ENCODE measurements around the gene RTN1.

The RTN1 gene

DNA sequence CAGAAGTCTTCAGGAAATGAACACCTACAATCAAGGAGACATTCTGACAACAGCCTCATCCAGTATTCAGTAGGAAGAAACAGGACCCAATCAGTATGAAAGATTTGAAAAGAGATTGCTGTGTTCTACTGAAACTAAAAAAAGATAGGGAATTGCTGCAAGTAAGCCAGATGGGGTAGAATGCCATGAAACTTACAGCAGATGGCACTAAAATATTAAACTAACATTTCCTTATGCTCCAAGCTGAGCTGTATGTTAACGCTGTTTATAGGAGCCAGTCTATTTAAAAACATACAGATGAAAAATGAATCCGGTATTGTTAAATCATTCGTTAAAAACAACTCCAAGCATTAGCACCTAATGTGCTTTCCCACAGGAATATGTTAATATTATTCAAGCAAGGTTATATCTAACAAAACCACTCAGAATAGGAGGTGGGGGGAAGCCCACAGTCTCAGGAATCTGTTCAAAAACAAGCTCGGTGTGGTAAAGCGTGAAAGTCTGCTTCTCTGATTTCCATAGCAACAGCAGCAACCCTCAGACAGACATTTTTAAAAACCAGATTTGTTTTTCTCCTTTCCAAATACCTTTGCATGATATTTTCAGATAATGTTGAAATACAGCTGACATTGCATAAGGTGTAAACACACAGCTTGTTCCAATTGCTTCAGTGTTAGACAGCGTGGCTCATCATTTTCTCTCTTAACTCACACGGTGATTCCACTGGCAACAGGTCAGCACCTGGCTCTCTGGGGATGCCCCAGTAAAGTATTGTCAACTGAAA is 162.6 kb downstream of the RTN1 start:
- Histone ChIP-seq H3K27me3 (replicated peaks; ENCODE audit: insufficient read depth, low read length) (no peaks in the 10 kb centered on the region), H3K4me3 (ENCODE audit: low read length) (no peak overlapping the region), H2AFZ (ENCODE audit: low read length) (no peak overlapping the region), H3K27ac (ENCODE audit: low read length) (no peak overlapping the region), H3F3A (ENCODE audit: insufficient read depth, low read length) (no peaks in the 10 kb centered on the region), H3K4me2 (ENCODE audit: low read depth, low read length) (no peak overlapping the region), H3K36me3 (replicated peaks; ENCODE audit: insufficient read depth, low read length) (no peaks in the 10 kb centered on the region), H3K79me2 (ENCODE audit: low read length) (no peaks in the 10 kb centered on the region), H3K9me3 (replicated peaks; ENCODE audit: insufficient read depth, low read length) (no peaks in the 10 kb centered on the region), H4K20me1 (ENCODE audit: insufficient read depth, low read length) (no peaks in the 10 kb centered on the region), H3K9ac (ENCODE audit: low read length) (no peak overlapping the region), H3K4me1 (ENCODE audit: low read length) (no peaks in the 10 kb centered on the region), H3K9me2 (replicated peaks; ENCODE audit: insufficient read depth, low read length) (no peaks in the 10 kb centered on the region)
- no peak for DNase-seq
- TF ChIP-seq EZH2 (optimal IDR thresholded peaks at IDR 0.05; ENCODE audit: low read depth, low read length) (no peak), EZH2phosphoT487 (IDR thresholded peaks at IDR 0.05; ENCODE audit: low read length) (no peak)
- TF ChIP-seq, protein P1, sequence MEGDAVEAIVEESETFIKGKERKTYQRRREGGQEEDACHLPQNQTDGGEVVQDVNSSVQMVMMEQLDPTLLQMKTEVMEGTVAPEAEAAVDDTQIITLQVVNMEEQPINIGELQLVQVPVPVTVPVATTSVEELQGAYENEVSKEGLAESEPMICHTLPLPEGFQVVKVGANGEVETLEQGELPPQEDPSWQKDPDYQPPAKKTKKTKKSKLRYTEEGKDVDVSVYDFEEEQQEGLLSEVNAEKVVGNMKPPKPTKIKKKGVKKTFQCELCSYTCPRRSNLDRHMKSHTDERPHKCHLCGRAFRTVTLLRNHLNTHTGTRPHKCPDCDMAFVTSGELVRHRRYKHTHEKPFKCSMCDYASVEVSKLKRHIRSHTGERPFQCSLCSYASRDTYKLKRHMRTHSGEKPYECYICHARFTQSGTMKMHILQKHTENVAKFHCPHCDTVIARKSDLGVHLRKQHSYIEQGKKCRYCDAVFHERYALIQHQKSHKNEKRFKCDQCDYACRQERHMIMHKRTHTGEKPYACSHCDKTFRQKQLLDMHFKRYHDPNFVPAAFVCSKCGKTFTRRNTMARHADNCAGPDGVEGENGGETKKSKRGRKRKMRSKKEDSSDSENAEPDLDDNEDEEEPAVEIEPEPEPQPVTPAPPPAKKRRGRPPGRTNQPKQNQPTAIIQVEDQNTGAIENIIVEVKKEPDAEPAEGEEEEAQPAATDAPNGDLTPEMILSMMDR (IDR thresholded peaks at IDR 0.05; ENCODE audit: low read length): no peak

- TF ChIP-seq EZH2 (optimal IDR thresholded peaks at IDR 0.05; ENCODE audit: low read depth, low read length) (no peak), EZH2phosphoT487 (IDR thresholded peaks at IDR 0.05; ENCODE audit: low read length) (no peak)
- TF ChIP-seq, protein P1 (IDR thresholded peaks at IDR 0.05; ENCODE audit: low read length): no peak
- no peaks in the 10 kb centered on the region for H3K27me3 ChIP-seq (replicated peaks; ENCODE audit: insufficient read depth, low read length)
- no peaks in the 10 kb centered on the region for H3K4me1 ChIP-seq (ENCODE audit: low read length)
- DNase-seq: no peak
- no peak overlapping the region for H3K9ac ChIP-seq (ENCODE audit: low read length)
- no peaks in the 10 kb centered on the region for H3K36me3 ChIP-seq (replicated peaks; ENCODE audit: insufficient read depth, low read length)
- no peak overlapping the region for H2AFZ ChIP-seq (ENCODE audit: low read length)
- H3K4me2 ChIP-seq (ENCODE audit: low read depth, low read length): no peak overlapping the region
- no peaks in the 10 kb centered on the region for H3K9me3 ChIP-seq (replicated peaks; ENCODE audit: insufficient read depth, low read length)
- H3K27ac ChIP-seq (ENCODE audit: low read length): no peak overlapping the region
- H3K79me2 ChIP-seq (ENCODE audit: low read length): no peaks in the 10 kb centered on the region
- H3K4me3 ChIP-seq (ENCODE audit: low read length): no peak overlapping the region
- H3F3A ChIP-seq (ENCODE audit: insufficient read depth, low read length): no peaks in the 10 kb centered on the region
- no peaks in the 10 kb centered on the region for H3K9me2 ChIP-seq (replicated peaks; ENCODE audit: insufficient read depth, low read length)
- no peaks in the 10 kb centered on the region for H4K20me1 ChIP-seq (ENCODE audit: insufficient read depth, low read length)
Measured at GRCh38 chr14:59705866-59706265, 164.7 kb downstream of the RTN1 start.

DNA sequence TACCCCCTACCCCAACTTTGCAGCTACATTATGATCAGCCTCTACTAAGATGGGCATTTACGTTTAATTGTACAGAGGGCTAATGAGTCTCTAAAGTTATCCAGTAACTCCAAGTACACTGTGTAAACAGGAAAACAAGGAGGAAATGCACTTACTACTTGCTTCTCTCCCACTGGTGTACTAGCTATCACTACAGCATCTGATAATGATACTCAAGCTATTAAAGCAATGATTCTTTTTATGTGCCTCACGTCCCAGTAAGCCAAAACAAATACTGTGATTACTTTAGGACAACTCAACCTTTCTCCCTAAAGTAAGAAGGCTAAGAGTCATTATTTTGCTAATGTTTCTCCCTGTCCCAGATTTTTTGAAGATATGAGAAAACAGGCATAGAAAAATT is 165.3 kb downstream of the RTN1 start:
- Histone ChIP-seq H3K79me2 (ENCODE audit: low read length) (no peaks in the 10 kb centered on the region), H3K4me1 (ENCODE audit: low read length) (no peaks in the 10 kb centered on the region), H3F3A (ENCODE audit: insufficient read depth, low read length) (no peaks in the 10 kb centered on the region), H3K27me3 (replicated peaks; ENCODE audit: insufficient read depth, low read length) (no peaks in the 10 kb centered on the region), H3K27ac (ENCODE audit: low read length) (no peak overlapping the region), H3K4me3 (ENCODE audit: low read length) (no peak overlapping the region), H3K9me3 (replicated peaks; ENCODE audit: insufficient read depth, low read length) (no peaks in the 10 kb centered on the region), H3K9me2 (replicated peaks; ENCODE audit: insufficient read depth, low read length) (no peaks in the 10 kb centered on the region), H4K20me1 (ENCODE audit: insufficient read depth, low read length) (no peaks in the 10 kb centered on the region), H3K4me2 (ENCODE audit: low read depth, low read length) (no peak overlapping the region), H2AFZ (ENCODE audit: low read length) (no peak overlapping the region), H3K9ac (ENCODE audit: low read length) (no peak overlapping the region), H3K36me3 (replicated peaks; ENCODE audit: insufficient read depth, low read length) (no peaks in the 10 kb centered on the region)
- DNase-seq: no peak
- TF ChIP-seq EZH2 (optimal IDR thresholded peaks at IDR 0.05; ENCODE audit: low read depth, low read length): no peak
- no peak for TF ChIP-seq EZH2phosphoT487 (IDR thresholded peaks at IDR 0.05; ENCODE audit: low read length)
- TF ChIP-seq, protein P1 (IDR thresholded peaks at IDR 0.05; ENCODE audit: low read length): no peak

All from MM.1S (cell line).